B cell (primary cell): Measurements from ENCODE around the gene DDO. TPM values are rescaled to one million over a fixed set of nuclear protein-coding genes. Genes with fewer than 3 reads are reported as not detected.

Source experiments
- ATAC-seq: fragments of 200-7000 bp; cut with Tn5 transposase; one replicate; pipeline ENCODE4 v1.10.0; 2021; ENCODE audit warnings: low read depth, mild to moderate bottlenecking, moderate number of reproducible peaks, moderate library complexity
- CTCF ChIA-PET: fragments of 350-600 bp; sonication (Branson Sonifier 250); formaldehyde crosslinking; loops from one replicate; lab custom pipeline; 2021; ENCODE audit warnings: antibody characterized with exemption, inconsistent platforms; lab: Charles Lee
- POLR2A ChIA-PET: fragments of 350-600 bp; sonication (Branson Sonifier 250); formaldehyde crosslinking; loops from one replicate; lab custom pipeline; 2021; ENCODE audit warnings: antibody characterized with exemption; lab: Charles Lee
- DNase-seq: peaks from one replicate; pipeline ENCODE4 v3.0.0; 2013
- H2AFZ ChIP-seq: 2 replicates; pipeline ENCODE4 v1.6.1; 2012; ENCODE audit warnings: mild to moderate bottlenecking, low read depth, low read length; ENCODE audit not compliant: insufficient read depth, poor library complexity, severe bottlenecking
- H3K27ac ChIP-seq, 2 donors: 1 replicate in 1 of 2; 2 replicates in 1 of 2; pipeline ENCODE4 v1.5.1; 2012 to 2013; ENCODE audit warnings: low read length in 2 of 2, mild to moderate bottlenecking in 2 of 2, moderate library complexity in 1 of 2
- H3K27me3 ChIP-seq, 4 experiments: fragments of 200-600 bp in 1 of 4; sonication (generic) in 1 of 4; replicated peaks in 1 of 4; 1 replicate in 2 of 4; 2 replicates in 2 of 4; pipeline versions ENCODE4 v1.6.1 to v1.7.0; 2013 to 2016; ENCODE audit warnings: low read length in 3 of 4, mild to moderate bottlenecking in 2 of 4, mixed read lengths in 1 of 4, moderate library complexity in 1 of 4; ENCODE audit not compliant: insufficient read depth in 4 of 4, control insufficient read depth in 3 of 4; ENCODE audit errors: control extremely low read depth in 1 of 4
- H3K36me3 ChIP-seq, 2 experiments: replicated peaks in 1 of 2; 1 replicate in 1 of 2; 2 replicates in 1 of 2; pipeline versions ENCODE4 v1.6.1 to v1.7.1; 2013; ENCODE audit warnings: low read length in 1 of 2; ENCODE audit not compliant: insufficient read depth in 2 of 2, control insufficient read depth in 1 of 2; ENCODE audit errors: control extremely low read depth in 1 of 2, extremely low read depth in 1 of 2
- H3K4me1 ChIP-seq, 2 donors: fragments of 200-600 bp in 1 of 2; sonication (generic) in 1 of 2; 1 replicate in 1 of 2; 2 replicates in 1 of 2; pipeline versions ENCODE4 v1.5.1 to v1.6.1; 2013 to 2017; ENCODE audit warnings: low read length in 2 of 2; ENCODE audit not compliant: control insufficient read depth in 2 of 2, insufficient read depth in 2 of 2
- H3K4me2 ChIP-seq: replicated peaks from 2 replicates; pipeline ENCODE3; 2012; ENCODE audit warnings: mild to moderate bottlenecking, low read depth, low read length; ENCODE audit not compliant: poor library complexity, severe bottlenecking
- H3K4me3 ChIP-seq, 5 experiments: fragments of 200-600 bp in 1 of 5; sonication (generic) in 1 of 5; 1 replicate in 3 of 5; 2 replicates in 2 of 5; pipeline versions ENCODE4 v1.5.1 to v1.7.0; 2011 to 2016; ENCODE audit warnings: low read length in 4 of 5, mild to moderate bottlenecking in 4 of 5, low read depth in 2 of 5, control low read depth in 1 of 5, moderate library complexity in 1 of 5; ENCODE audit not compliant: insufficient read depth in 1 of 5; ENCODE audit errors: control extremely low read depth in 1 of 5, extremely low read depth in 1 of 5
- H3K79me2 ChIP-seq: fragments of 200-600 bp; sonication (generic); one replicate; pipeline ENCODE4 v1.6.0; 2016; ENCODE audit warnings: low read length; ENCODE audit not compliant: control insufficient read depth, insufficient read depth
- H3K9ac ChIP-seq: fragments of 200-600 bp; sonication (generic); 2 replicates; pipeline ENCODE4 v1.6.1; 2017; ENCODE audit warnings: mild to moderate bottlenecking, low read length, moderate library complexity
- H3K9me3 ChIP-seq, 3 donors: one replicate each; pipeline versions ENCODE4 v1.6.1 to v1.7.1; 2013; ENCODE audit warnings: low read length in 2 of 3; ENCODE audit not compliant: control insufficient read depth in 2 of 3, insufficient read depth in 1 of 3; ENCODE audit errors: control extremely low read depth in 1 of 3
- H4K20me1 ChIP-seq: 2 replicates; pipeline ENCODE4 v1.6.0; 2012; ENCODE audit warnings: mild to moderate bottlenecking, low read length; ENCODE audit not compliant: insufficient read depth, control insufficient read depth, poor library complexity, severe bottlenecking
- H3K27ac Mint-ChIP-seq: one replicate; pipeline ENCODE4 v1.8.0; 2021; ENCODE audit warnings: mixed read lengths
- H3K27me3 Mint-ChIP-seq: one replicate; pipeline ENCODE4 v1.8.0; 2021; ENCODE audit warnings: mixed read lengths
- H3K4me1 Mint-ChIP-seq: one replicate; pipeline ENCODE4 v1.8.0; 2021; ENCODE audit warnings: mixed read lengths
- H3K4me3 Mint-ChIP-seq: one replicate; pipeline ENCODE4 v1.8.0; 2021; ENCODE audit warnings: mixed read lengths
- H3K9me3 Mint-ChIP-seq: one replicate; pipeline ENCODE4 v1.8.0; 2022; ENCODE audit warnings: mixed read lengths; ENCODE audit not compliant: insufficient read depth
- CTCF ChIP-seq: fragments of 200-600 bp; IDR thresholded peaks from one replicate; pipeline ENCODE4 v1.8.0; 2022; ENCODE audit warnings: antibody characterized with exemption, mild to moderate bottlenecking
- EZH2 ChIP-seq: IDR thresholded peaks from 2 replicates; pipeline ENCODE4 v1.6.1; 2012; ENCODE audit warnings: borderline replicate concordance, low read depth, mild to moderate bottlenecking, moderate library complexity, low read length; ENCODE audit not compliant: insufficient read depth, poor library complexity, severe bottlenecking
- WGBS: methylation state at CpG from one replicate; pipeline ENCODE4 v1.1.5; 2013; ENCODE audit warnings: missing lambda C conversion rate; ENCODE audit not compliant: insufficient coverage; 5-methylcytosine and 5-hydroxymethylcytosine counted together
- intact Hi-C: fragments of 100-400 bp; cut with micrococcal nuclease; formaldehyde crosslinking; loops from one replicate; pipeline ENCODE4 v1.10.0; 2022
- polyA plus RNA-seq: library from polyadenylated mRNA; depleted of rRNA; stranded (reverse); fragments of >200 nt; gene quantifications from 2 replicates; pipeline ENCODE4 v1.2.3, GENCODE V29; 2012
- total RNA-seq, 2 donors: library from RNA; stranded (reverse); fragments of 120-200 nt in 1 of 2; gene quantifications; 1 replicate in 1 of 2; 2 replicates in 1 of 2; pipeline versions ENCODE4 v1.2.3 to v1.2.4, GENCODE V29; 2013 to 2022

The DDO gene
- total and polyA plus RNA-seq, 2 donors (not counting 1 experiment from before 2014, with no cell fraction given), result not detected

- ATAC-seq, result no peak
- Mint-ChIP-seq H3K4me1 (peaks cover 12% of the 10 kb centered on the region), H3K27ac (no peak overlapping the region), H3K4me3 (no peak overlapping the region), H3K9me3 (no peaks in the 10 kb centered on the region), H3K27me3 (peaks cover 36% of the 10 kb centered on the region)
- peaks cover 0 to 19% (median 6%) of the 10 kb centered on the region in 4 experiments for H3K27me3 ChIP-seq
- peaks cover 0 to 4% (median 0%) of the 10 kb centered on the region in 3 donors for H3K9me3 ChIP-seq
- H3K36me3 ChIP-seq, result no peaks in the 10 kb centered on the region
- no peak overlapping the region for H3K4me3 ChIP-seq
- no peaks in the 10 kb centered on the region for H4K20me1 ChIP-seq
- intact Hi-C loops, result no loop called here
- H3K79me2 ChIP-seq, result no peaks in the 10 kb centered on the region
- ChIA-PET POLR2A (no interaction called here), CTCF (interaction anchor here (1.4 kb wide), 1 partner anchor 12 kb away, joined by 4 read pairs; no protein-coding TSS in a partner anchor)
- no peak overlapping the region for H2AFZ ChIP-seq
- WGBS, result no CpG with 5 or more reads among the region's 4 CpGs
- no peak for DNase-seq
- no peak overlapping the region for H3K27ac ChIP-seq
- no peak for TF ChIP-seq EZH2
- TF ChIP-seq CTCF, result no peak
- no peak overlapping the region for H3K4me2 ChIP-seq
- no peak overlapping the region for H3K9ac ChIP-seq
- H3K4me1 ChIP-seq, result peaks cover 8 to 11% of the 10 kb centered on the region in 2 donors
Measured at GRCh38 chr6:110353457-110354001, 61.8 kb downstream of the DDO start.

GRCh38 chr6:110352563-110353262, 62.7 kb downstream of the DDO start:
- POLR2A ChIA-PET, result no interaction called here
- peaks cover 0 to 15% (median 4%) of the 10 kb centered on the region in 4 experiments for H3K27me3 ChIP-seq
- CTCF ChIA-PET, result interaction anchor here (0.6 kb wide), 1 partner anchor 706 kb away, joined by 3 read pairs; no protein-coding TSS in a partner anchor

More at GRCh38 chr6:110352563-110353262, 62.7 kb downstream of the DDO start:
- no peak overlapping the region for H3K9ac ChIP-seq
- Mint-ChIP-seq H3K4me3 (no peak overlapping the region), H3K9me3 (no peaks in the 10 kb centered on the region), H3K27ac (no peak overlapping the region), H3K4me1 (peaks cover 11% of the 10 kb centered on the region), H3K27me3 (peaks cover 35% of the 10 kb centered on the region)
- H3K79me2 ChIP-seq, result no peaks in the 10 kb centered on the region
- H3K36me3 ChIP-seq, result no peaks in the 10 kb centered on the region
- no peak overlapping the region for H3K4me3 ChIP-seq
- WGBS, result 93% methylated on average over 4 of the region's 7 CpGs
- no peaks in the 10 kb centered on the region for H4K20me1 ChIP-seq
- peaks cover 0 to 4% (median 0%) of the 10 kb centered on the region in 3 donors for H3K9me3 ChIP-seq
- DNase-seq (no peak), ATAC-seq (no peak)
- no peak overlapping the region for H2AFZ ChIP-seq
- no peak overlapping the region for H3K27ac ChIP-seq
- no peak overlapping the region for H3K4me2 ChIP-seq
- intact Hi-C loops, result no loop called here
- TF ChIP-seq CTCF (no peak), EZH2 (no peak)
- peaks cover 4 to 8% of the 10 kb centered on the region in 2 donors for H3K4me1 ChIP-seq
